GM08714 (cell line): ENCODE results near the gene DGKI.

Experiments
- H3K4me3 ChIP-seq: fragments of 200-500 bp; sonication (Bioruptor generic); 2 replicates; pipeline ENCODE4 v1.5.1; 2014; ENCODE audit warnings: mild to moderate bottlenecking, low read length, inconsistent platforms
- ZNF274 ChIP-seq: IDR thresholded peaks from 2 replicates; pipeline ENCODE4 v1.6.1; 2012; ENCODE audit warnings: mild to moderate bottlenecking, low read depth, low read length

The DGKI gene

GRCh38 chr7:137531671-137532070 is 315.1 kb downstream of the DGKI start:
- no peak overlapping the region for H3K4me3 ChIP-seq
- TF ChIP-seq ZNF274: no peak

- no peak overlapping the region for H3K4me3 ChIP-seq
- no peak for TF ChIP-seq ZNF274
Observed at GRCh38 chr7:137527634-137528033, 319.1 kb downstream of the DGKI start.

GRCh38 chr7:137523171-137523570 is 323.6 kb downstream of the DGKI start:
- no peak overlapping the region for H3K4me3 ChIP-seq
- no peak for TF ChIP-seq ZNF274

- no peak for TF ChIP-seq ZNF274
- H3K4me3 ChIP-seq: no peak overlapping the region
Observed at GRCh38 chr7:137521451-137521850, 325.3 kb downstream of the DGKI start.

- H3K4me3 ChIP-seq: no peak overlapping the region
- no peak for TF ChIP-seq ZNF274
Observed at GRCh38 chr7:137519947-137520346, 326.8 kb downstream of the DGKI start.

- no peak overlapping the region for H3K4me3 ChIP-seq
- no peak for TF ChIP-seq ZNF274
Observed at GRCh38 chr7:137519181-137519691, 327.5 kb downstream of the DGKI start.

GRCh38 chr7:137513091-137513490 is 333.7 kb downstream of the DGKI start:
- TF ChIP-seq ZNF274: no peak

GRCh38 chr7:137507096-137507495 is 339.7 kb downstream of the DGKI start:
- no peak overlapping the region for H3K4me3 ChIP-seq
- TF ChIP-seq ZNF274: no peak

More at GRCh38 chr7:137513091-137513490, 333.7 kb downstream of the DGKI start:
- no peak overlapping the region for H3K4me3 ChIP-seq

- H3K4me3 ChIP-seq: no peak overlapping the region
- no peak for TF ChIP-seq ZNF274
Observed at GRCh38 chr7:137506031-137506430, 340.7 kb downstream of the DGKI start.

GRCh38 chr7:137501562-137501961 is 345.2 kb downstream of the DGKI start:
- no peak overlapping the region for H3K4me3 ChIP-seq
- TF ChIP-seq ZNF274: no peak

- H3K4me3 ChIP-seq: no peak overlapping the region
Observed at GRCh38 chr7:137492889-137493288, 353.9 kb downstream of the DGKI start.

GRCh38 chr7:137489880-137490279 is 356.9 kb downstream of the DGKI start:
- H3K4me3 ChIP-seq: no peak overlapping the region
- TF ChIP-seq ZNF274: no peak

More at GRCh38 chr7:137492889-137493288, 353.9 kb downstream of the DGKI start:
- TF ChIP-seq ZNF274: no peak

- TF ChIP-seq ZNF274: no peak
- H3K4me3 ChIP-seq: no peak overlapping the region
Observed at GRCh38 chr7:137488038-137488437, 358.7 kb downstream of the DGKI start.

GRCh38 chr7:137485818-137486217 is 361.0 kb downstream of the DGKI start:
- no peak for TF ChIP-seq ZNF274
- H3K4me3 ChIP-seq: no peak overlapping the region

- TF ChIP-seq ZNF274: no peak
- H3K4me3 ChIP-seq: no peak overlapping the region
Observed at GRCh38 chr7:137484326-137484725, 362.4 kb downstream of the DGKI start.

- TF ChIP-seq ZNF274: no peak
- no peak overlapping the region for H3K4me3 ChIP-seq
Observed at GRCh38 chr7:137482466-137482865, 364.3 kb downstream of the DGKI start.

GRCh38 chr7:137480824-137481365 is 365.9 kb downstream of the DGKI start:
- TF ChIP-seq ZNF274: no peak
- no peak overlapping the region for H3K4me3 ChIP-seq
